ENCODE measurements around the gene SLC23A3.

DNA sequence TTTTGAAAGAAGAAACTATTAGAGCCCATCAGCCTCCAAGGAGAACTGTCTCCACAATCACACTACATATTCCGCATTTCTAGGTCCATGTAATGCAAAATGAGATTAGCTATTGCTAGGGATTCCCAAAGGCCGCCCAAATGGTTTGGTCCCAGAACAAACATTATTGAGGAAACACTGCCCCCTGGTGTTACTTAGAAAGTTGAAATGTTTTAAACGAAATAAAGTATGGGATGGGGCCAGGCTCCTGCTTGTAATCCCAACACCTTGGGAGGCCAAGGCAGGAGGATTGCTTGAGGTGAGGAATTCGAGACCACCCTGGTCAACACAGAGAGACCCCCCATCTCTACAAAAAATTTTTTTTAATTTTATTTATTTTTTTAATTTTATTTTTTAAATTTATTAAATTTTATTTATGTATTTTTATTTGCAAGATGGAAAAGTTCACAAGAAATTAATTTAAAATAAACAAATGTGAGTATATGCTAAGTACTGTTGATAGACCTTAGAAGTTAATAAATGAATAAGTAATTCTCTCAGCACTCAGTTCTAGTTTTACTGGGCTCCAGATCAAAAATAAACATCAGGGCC, 14.7 kb downstream of the SLC23A3 start:
- TF ChIP-seq, protein P1, sequence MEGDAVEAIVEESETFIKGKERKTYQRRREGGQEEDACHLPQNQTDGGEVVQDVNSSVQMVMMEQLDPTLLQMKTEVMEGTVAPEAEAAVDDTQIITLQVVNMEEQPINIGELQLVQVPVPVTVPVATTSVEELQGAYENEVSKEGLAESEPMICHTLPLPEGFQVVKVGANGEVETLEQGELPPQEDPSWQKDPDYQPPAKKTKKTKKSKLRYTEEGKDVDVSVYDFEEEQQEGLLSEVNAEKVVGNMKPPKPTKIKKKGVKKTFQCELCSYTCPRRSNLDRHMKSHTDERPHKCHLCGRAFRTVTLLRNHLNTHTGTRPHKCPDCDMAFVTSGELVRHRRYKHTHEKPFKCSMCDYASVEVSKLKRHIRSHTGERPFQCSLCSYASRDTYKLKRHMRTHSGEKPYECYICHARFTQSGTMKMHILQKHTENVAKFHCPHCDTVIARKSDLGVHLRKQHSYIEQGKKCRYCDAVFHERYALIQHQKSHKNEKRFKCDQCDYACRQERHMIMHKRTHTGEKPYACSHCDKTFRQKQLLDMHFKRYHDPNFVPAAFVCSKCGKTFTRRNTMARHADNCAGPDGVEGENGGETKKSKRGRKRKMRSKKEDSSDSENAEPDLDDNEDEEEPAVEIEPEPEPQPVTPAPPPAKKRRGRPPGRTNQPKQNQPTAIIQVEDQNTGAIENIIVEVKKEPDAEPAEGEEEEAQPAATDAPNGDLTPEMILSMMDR (optimal IDR thresholded peaks at IDR 0.05 in 1 of 3, IDR thresholded peaks at IDR 0.05 in 1 of 3, conservative IDR thresholded peaks at IDR 0.05 in 1 of 3; ENCODE audit: extremely low read depth in 1 of 3, insufficient read depth in 2 of 3, low read length in 3 of 3), result peak; percentile 33 to 54 (median 50)
- no peak for TF ChIP-seq EZH2 (IDR thresholded peaks at IDR 0.05; ENCODE audit: low read length)

All from keratinocyte (primary cell).